Hepatocyte (in vitro differentiated cells): ENCODE measurements around the gene TTBK2.

Experiments used
- EZH2phosphoT487 ChIP-seq: fragments of 200-600 bp; sonication (generic); IDR thresholded peaks from one replicate; pipeline ENCODE4 v1.6.1; 2018; ENCODE audit warnings: antibody characterized with exemption, mild to moderate bottlenecking, low read depth, moderate library complexity; ENCODE audit not compliant: unreplicated experiment, severe bottlenecking
- TF ChIP-seq, protein P1 (sequence below): fragments of 200-600 bp; sonication (generic); IDR thresholded peaks from 2 replicates; pipeline ENCODE4 v1.5.1; 2016; ENCODE audit warnings: antibody characterized with exemption, mild to moderate bottlenecking; ENCODE audit not compliant: poor library complexity

DNA sequence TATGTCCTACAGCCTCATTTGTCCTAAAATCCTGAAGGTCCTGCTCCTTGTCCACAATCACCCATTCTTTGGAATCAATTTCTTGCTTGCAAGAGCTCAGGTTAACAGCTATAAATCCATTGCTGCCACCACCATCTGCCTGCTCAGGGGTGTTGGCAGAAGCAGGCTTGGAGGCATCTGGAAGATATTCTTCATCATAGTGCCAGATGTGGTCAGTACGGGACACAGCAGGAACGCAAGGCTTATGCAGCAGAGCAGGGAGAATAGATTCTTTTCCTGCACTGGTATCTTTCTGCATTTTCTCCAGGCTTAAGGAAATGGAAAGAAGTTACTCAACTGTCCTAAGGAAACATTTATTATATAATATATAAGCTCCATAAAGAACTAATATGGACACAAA, 145.2 kb downstream of the TTBK2 start:
- TF ChIP-seq, protein P1, sequence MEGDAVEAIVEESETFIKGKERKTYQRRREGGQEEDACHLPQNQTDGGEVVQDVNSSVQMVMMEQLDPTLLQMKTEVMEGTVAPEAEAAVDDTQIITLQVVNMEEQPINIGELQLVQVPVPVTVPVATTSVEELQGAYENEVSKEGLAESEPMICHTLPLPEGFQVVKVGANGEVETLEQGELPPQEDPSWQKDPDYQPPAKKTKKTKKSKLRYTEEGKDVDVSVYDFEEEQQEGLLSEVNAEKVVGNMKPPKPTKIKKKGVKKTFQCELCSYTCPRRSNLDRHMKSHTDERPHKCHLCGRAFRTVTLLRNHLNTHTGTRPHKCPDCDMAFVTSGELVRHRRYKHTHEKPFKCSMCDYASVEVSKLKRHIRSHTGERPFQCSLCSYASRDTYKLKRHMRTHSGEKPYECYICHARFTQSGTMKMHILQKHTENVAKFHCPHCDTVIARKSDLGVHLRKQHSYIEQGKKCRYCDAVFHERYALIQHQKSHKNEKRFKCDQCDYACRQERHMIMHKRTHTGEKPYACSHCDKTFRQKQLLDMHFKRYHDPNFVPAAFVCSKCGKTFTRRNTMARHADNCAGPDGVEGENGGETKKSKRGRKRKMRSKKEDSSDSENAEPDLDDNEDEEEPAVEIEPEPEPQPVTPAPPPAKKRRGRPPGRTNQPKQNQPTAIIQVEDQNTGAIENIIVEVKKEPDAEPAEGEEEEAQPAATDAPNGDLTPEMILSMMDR, result no peak
- TF ChIP-seq EZH2phosphoT487, result no peak
